OCI-LY7 (cell line): ENCODE data around the gene CCNK.

Experiments
- CTCF ChIP-seq: fragments of 200-600 bp; sonication (generic); conservative IDR thresholded peaks from 2 replicates; pipeline ENCODE4 v1.5.1; 2014; ENCODE audit warnings: mild to moderate bottlenecking, antibody characterized with exemption, low read length, moderate library complexity, mixed read lengths
- EZH2phosphoT487 ChIP-seq: fragments of 200-600 bp; sonication (generic); IDR thresholded peaks from 2 replicates; pipeline ENCODE4 v1.6.1; 2018; ENCODE audit warnings: low read depth, borderline replicate concordance, mild to moderate bottlenecking, mixed run types, antibody characterized with exemption, low read length, moderate library complexity, mixed read lengths

DNA sequence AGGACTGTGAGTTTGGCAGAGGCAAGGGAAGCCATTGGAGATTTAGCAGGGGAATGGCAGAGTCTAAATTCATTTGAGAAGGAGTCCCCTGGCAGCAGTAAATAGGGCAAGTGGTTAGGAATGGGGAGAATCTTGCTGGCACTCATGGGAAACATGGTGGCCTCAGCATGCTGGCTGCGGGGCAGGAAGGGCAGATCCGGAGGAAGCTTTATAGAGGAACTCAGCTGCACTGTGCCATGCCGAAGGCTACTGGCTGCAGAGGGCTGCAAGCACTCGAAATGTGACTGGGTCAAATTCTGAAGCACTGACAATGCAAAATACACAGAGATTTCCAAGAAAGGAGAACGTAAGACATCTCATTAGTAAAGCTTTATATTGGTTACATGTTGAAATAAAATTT lies 23.9 kb downstream of the CCNK start:
- TF ChIP-seq EZH2phosphoT487 = no peak
- TF ChIP-seq CTCF = no peak
